Stomach (tissue), 9 donors: ENCODE measurements around the gene PODXL2. TPM values are rescaled to one million over a fixed set of nuclear protein-coding genes. Genes with fewer than 3 reads are reported as not detected.
A peak's percentile ranks its signal among the peaks of the same experiment; 100 is the strongest.

Experiments used
- DNase-seq, 2 donors: peaks; one replicate each; pipeline versions ENCODE4 v3.0.0 to v3.0.0-alpha.2; 2013 to 2019
- H3K27ac ChIP-seq, 5 donors: fragments of 200-600 bp in 4 of 5; sonication (generic) in 4 of 5; one replicate each; pipeline ENCODE4 v1.5.1; 2013 to 2019; ENCODE audit warnings: mild to moderate bottlenecking in 1 of 5, moderate library complexity in 1 of 5
- H3K27me3 ChIP-seq, 3 donors: fragments of 200-600 bp; sonication (generic); one replicate each; pipeline ENCODE4 v1.5.1; 2017 to 2019; ENCODE audit warnings: mixed run types in 1 of 3
- H3K36me3 ChIP-seq, 4 donors: fragments of 200-600 bp; sonication (generic); 1 replicate in 3 of 4; 2 replicates in 1 of 4; pipeline ENCODE4 v1.5.1; 2016 to 2019
- H3K4me1 ChIP-seq, 4 donors: fragments of 200-600 bp; sonication (generic); one replicate each; pipeline ENCODE4 v1.5.1; 2016 to 2019
- H3K4me3 ChIP-seq, 4 donors: fragments of 200-600 bp; sonication (generic) in 3 of 4; one replicate each; pipeline ENCODE4 v1.5.1; 2016 to 2019; ENCODE audit warnings: mild to moderate bottlenecking in 1 of 4
- H3K9me3 ChIP-seq, 4 donors: fragments of 200-600 bp; sonication (generic); one replicate each; pipeline ENCODE4 v1.5.1; 2016 to 2019
- EP300 ChIP-seq: sonication (generic); formaldehyde crosslinking; IDR thresholded peaks from one replicate; pipeline ENCODE4 v1.6.1; 2017; ENCODE audit warnings: antibody characterized with exemption
- POLR2A ChIP-seq, 4 donors: fragments of 450-650 bp; IDR thresholded peaks; one replicate each; pipeline ENCODE4 v1.6.1; 2016; ENCODE audit warnings: antibody characterized with exemption in 4 of 4, control low read depth in 2 of 4, mild to moderate bottlenecking in 1 of 4, moderate library complexity in 1 of 4
- POLR2AphosphoS5 ChIP-seq, 3 donors: sonication (generic); formaldehyde crosslinking; IDR thresholded peaks; one replicate each; pipeline ENCODE4 v1.6.1; 2016; ENCODE audit warnings: antibody characterized with exemption in 3 of 3
- WGBS, 5 donors: extraction: QIAGEN DNeasy Blood & Tissue Kit in 3 of 5; methylation state at CpG; one replicate each; pipeline versions ENCODE4 v1.1.5 to v1.1.7; 2013 to 2018; 5-methylcytosine and 5-hydroxymethylcytosine counted together
- intact Hi-C: fragments of 100-400 bp; cut with DNase I; formaldehyde crosslinking; loops from one replicate; pipeline ENCODE4 v1.15.1; 2023; ENCODE audit warnings: low total_unique reads
- polyA plus RNA-seq, 3 donors: library from polyadenylated mRNA; stranded (reverse); fragments of 200-250 nt; gene quantifications; one replicate each; pipeline ENCODE4 v1.2.3, GENCODE V29; 2013
- total RNA-seq, 5 donors: library from RNA; depleted of rRNA; stranded (reverse); fragments of >200 nt; gene quantifications; one replicate each; pipeline versions ENCODE4 v1.1.0 to v1.2.3, GENCODE V29; 2014 to 2016
- TF ChIP-seq, protein P1 (sequence below), 7 experiments: fragments of 450-650 bp in 4 of 7; fragments of 200-600 bp in 3 of 7; sonication (generic) in 3 of 7; IDR thresholded peaks; one replicate each; pipeline ENCODE4 v1.5.1; 2016 to 2019; ENCODE audit warnings: antibody characterized with exemption in 7 of 7, control low read depth in 2 of 7, mild to moderate bottlenecking in 1 of 7
- donor health status: healthy with polysubstance abuse.
- donor health status: Bipolar disorder and iron deficiency.
- donor health status: healthy.

PODXL2 gene
- total and polyA plus RNA-seq, 8 donors: 5.3 to 50.9 (median 12.1) TPM

DNA sequence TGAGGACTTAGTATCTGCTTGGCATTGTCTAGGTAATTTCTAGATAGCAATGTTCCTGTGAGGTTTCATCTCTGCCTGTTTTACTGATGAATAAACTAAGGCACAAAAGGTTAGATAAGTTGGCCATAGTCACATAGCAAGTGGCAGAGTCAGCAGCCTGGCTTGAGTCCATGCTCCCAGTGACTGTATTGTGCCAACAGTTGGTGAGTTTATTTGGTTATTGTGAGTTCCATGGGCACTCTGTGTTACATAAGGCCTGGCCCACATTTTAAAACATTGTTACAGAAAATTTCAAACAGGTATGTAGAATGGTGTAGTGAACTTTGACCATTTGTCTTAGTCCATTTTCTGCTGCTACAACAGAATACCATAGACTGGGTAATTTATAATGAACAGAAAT lies 15.6 kb upstream of the PODXL2 start:
- H3K4me3 ChIP-seq: no peak overlapping the region
- peak in 1 of 2 donors; percentile 56 for DNase-seq
- intact Hi-C loops: no loop called here
- H3K36me3 ChIP-seq: peaks cover 3 to 60% (median 53%) of the 10 kb centered on the region in 4 donors
- H3K27me3 ChIP-seq: no peaks in the 10 kb centered on the region
- peaks cover 0 to 7% (median 0%) of the 10 kb centered on the region in 4 donors for H3K4me1 ChIP-seq
- no peaks in the 10 kb centered on the region for H3K9me3 ChIP-seq
- TF ChIP-seq EP300: no peak
- no peak for TF ChIP-seq POLR2A (IDR thresholded peaks at IDR 0.05)
- TF ChIP-seq, protein P1, sequence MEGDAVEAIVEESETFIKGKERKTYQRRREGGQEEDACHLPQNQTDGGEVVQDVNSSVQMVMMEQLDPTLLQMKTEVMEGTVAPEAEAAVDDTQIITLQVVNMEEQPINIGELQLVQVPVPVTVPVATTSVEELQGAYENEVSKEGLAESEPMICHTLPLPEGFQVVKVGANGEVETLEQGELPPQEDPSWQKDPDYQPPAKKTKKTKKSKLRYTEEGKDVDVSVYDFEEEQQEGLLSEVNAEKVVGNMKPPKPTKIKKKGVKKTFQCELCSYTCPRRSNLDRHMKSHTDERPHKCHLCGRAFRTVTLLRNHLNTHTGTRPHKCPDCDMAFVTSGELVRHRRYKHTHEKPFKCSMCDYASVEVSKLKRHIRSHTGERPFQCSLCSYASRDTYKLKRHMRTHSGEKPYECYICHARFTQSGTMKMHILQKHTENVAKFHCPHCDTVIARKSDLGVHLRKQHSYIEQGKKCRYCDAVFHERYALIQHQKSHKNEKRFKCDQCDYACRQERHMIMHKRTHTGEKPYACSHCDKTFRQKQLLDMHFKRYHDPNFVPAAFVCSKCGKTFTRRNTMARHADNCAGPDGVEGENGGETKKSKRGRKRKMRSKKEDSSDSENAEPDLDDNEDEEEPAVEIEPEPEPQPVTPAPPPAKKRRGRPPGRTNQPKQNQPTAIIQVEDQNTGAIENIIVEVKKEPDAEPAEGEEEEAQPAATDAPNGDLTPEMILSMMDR (IDR thresholded peaks at IDR 0.05): no peak
- no peak for TF ChIP-seq POLR2AphosphoS5 (IDR thresholded peaks at IDR 0.05)
- H3K27ac ChIP-seq: no peak overlapping the region

GRCh38 chr3:127614928-127615589 lies 13.9 kb upstream of the PODXL2 start:
- intact Hi-C loops: no loop called here
- TF ChIP-seq EP300 (no peak), POLR2A (IDR thresholded peaks at IDR 0.05) (no peak), POLR2AphosphoS5 (IDR thresholded peaks at IDR 0.05) (no peak)
- TF ChIP-seq, protein P1 (IDR thresholded peaks at IDR 0.05): no peak
- peaks cover 0 to 61% (median 53%) of the 10 kb centered on the region in 4 donors for H3K36me3 ChIP-seq
- H3K4me3 ChIP-seq: no peak overlapping the region
- DNase-seq: no peak
- 80 to 90% (median 85%) methylated on average over 4 of the region's 4 CpGs for WGBS, 5 donors
- no peaks in the 10 kb centered on the region for H3K9me3 ChIP-seq
- peaks cover 0 to 7% (median 0%) of the 10 kb centered on the region in 4 donors for H3K4me1 ChIP-seq
- H3K27ac ChIP-seq: no peak overlapping the region
- H3K27me3 ChIP-seq: no peaks in the 10 kb centered on the region

DNA sequence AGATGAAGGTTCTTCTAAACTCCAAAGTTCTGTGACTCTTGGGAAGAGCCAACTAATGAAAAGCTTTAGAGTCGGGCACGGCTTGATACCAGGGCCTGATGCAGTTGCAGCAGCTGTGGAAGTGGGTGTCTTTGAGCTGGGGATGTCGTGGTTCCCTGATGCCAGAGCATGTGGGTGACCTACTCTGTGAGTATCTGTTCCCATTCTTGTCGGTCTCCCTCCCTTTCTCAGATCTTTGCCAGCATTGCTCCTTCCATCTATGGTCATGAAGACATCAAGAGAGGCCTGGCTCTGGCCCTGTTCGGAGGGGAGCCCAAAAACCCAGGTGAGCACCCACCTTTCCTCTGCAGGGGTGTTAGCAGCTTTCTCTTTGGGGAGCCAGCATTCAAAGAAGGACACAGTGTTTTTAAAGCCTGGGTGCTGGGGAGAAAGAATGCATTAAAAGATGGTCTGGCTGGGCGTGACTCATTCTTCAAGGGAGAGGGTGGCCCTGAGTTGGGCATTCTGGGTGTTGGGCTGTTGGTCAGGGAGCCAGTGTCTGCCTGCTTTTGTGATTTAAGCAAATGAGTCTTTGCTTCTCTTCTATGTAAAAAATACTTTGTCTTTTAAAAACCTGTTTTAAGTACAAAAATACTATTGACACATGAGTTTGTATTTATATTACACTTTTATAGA lies 13.2 kb upstream of the PODXL2 start:
- no peak for DNase-seq
- 89 to 95% (median 92%) methylated on average over 6 of the region's 6 CpGs for WGBS, 5 donors
- Histone ChIP-seq H3K27me3 (no peaks in the 10 kb centered on the region), H3K4me3 (no peak overlapping the region), H3K9me3 (no peaks in the 10 kb centered on the region), H3K4me1 (peaks cover 0 to 7% (median 0%) of the 10 kb centered on the region in 4 donors), H3K27ac (no peak overlapping the region), H3K36me3 (peaks cover 2 to 61% (median 53%) of the 10 kb centered on the region in 4 donors)
- TF ChIP-seq POLR2A (IDR thresholded peaks at IDR 0.05) (no peak), POLR2AphosphoS5 (IDR thresholded peaks at IDR 0.05) (no peak), EP300 (no peak)
- TF ChIP-seq, protein P1 (IDR thresholded peaks at IDR 0.05): no peak
- intact Hi-C loops: no loop called here

DNA sequence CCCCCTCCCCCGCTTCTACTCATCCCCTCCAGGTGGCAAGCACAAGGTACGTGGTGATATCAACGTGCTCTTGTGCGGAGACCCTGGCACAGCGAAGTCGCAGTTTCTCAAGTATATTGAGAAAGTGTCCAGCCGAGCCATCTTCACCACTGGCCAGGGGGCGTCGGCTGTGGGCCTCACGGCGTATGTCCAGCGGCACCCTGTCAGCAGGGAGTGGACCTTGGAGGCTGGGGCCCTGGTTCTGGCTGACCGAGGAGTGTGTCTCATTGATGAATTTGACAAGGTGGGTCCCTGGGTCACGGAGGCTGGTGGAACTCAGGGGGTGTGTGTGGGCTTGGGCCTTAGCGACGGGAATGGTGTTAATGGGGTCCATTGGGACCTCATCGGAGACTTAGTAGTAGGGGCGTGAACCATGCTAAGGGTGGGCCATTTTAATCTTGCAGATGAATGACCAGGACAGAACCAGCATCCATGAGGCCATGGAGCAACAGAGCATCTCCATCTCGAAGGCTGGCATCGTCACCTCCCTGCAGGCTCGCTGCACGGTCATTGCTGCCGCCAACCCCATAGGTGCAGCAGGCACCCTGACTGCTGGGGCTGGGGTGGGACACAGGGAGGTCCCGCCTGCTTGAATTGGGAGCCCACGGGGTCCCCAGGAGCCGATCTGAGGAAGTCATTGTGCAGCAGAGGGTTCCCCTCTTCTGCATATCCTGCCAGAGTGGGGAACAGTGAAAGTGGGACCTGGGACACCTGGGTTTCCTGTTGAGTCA lies 12.0 kb upstream of the PODXL2 start:
- Histone ChIP-seq H3K27me3 (no peaks in the 10 kb centered on the region), H3K4me3 (no peak overlapping the region), H3K36me3 (peaks cover 13 to 70% (median 60%) of the 10 kb centered on the region in 4 donors), H3K4me1 (peaks cover 0 to 7% (median 0%) of the 10 kb centered on the region in 4 donors), H3K27ac (no peak overlapping the region), H3K9me3 (no peaks in the 10 kb centered on the region)
- DNase-seq: no peak
- TF ChIP-seq, protein P1 (IDR thresholded peaks at IDR 0.05): no peak
- no peak for TF ChIP-seq POLR2A (IDR thresholded peaks at IDR 0.05)
- no peak for TF ChIP-seq POLR2AphosphoS5 (IDR thresholded peaks at IDR 0.05)
- TF ChIP-seq EP300: no peak
- 94 to 99% (median 98%) methylated on average over 19 to 26 of the region's 26 CpGs for WGBS, 5 donors
- intact Hi-C loops: no loop called here
